Sigmoid colon (tissue), 7 donors: ENCODE measurements around the gene KERA. TPM values are rescaled to one million over a fixed set of nuclear protein-coding genes. Genes with fewer than 3 reads are reported as not detected.

Source experiments
- DNase-seq: peaks from one replicate; pipeline ENCODE4 v3.0.0-alpha.2; 2019
- H3K27ac ChIP-seq, 4 donors: fragments of 200-600 bp; sonication (generic); one replicate each; pipeline ENCODE4 v1.5.1; 2016 to 2019; ENCODE audit warnings: mild to moderate bottlenecking in 1 of 4
- H3K27me3 ChIP-seq, 3 donors: fragments of 200-600 bp; sonication (generic); one replicate each; pipeline ENCODE4 v1.5.1; 2019; ENCODE audit warnings: mild to moderate bottlenecking in 1 of 3
- H3K36me3 ChIP-seq, 4 donors: fragments of 200-600 bp; sonication (generic); one replicate each; pipeline ENCODE4 v1.5.1; 2016 to 2019
- H3K4me1 ChIP-seq, 4 donors: fragments of 200-600 bp; sonication (generic); one replicate each; pipeline ENCODE4 v1.5.1; 2017 to 2019
- H3K4me3 ChIP-seq, 4 donors: fragments of 200-600 bp; sonication (generic); one replicate each; pipeline ENCODE4 v1.5.1; 2017 to 2019; ENCODE audit warnings: mild to moderate bottlenecking in 2 of 4, moderate library complexity in 1 of 4
- H3K9me3 ChIP-seq, 4 donors: fragments of 200-600 bp in 3 of 4; sonication (generic) in 3 of 4; one replicate each; pipeline versions ENCODE4 v1.5.1 to v1.6.1; 2013 to 2019
- EP300 ChIP-seq, 4 donors: sonication (generic); formaldehyde crosslinking; IDR thresholded peaks; one replicate each; pipeline ENCODE4 v1.6.1; 2017; ENCODE audit warnings: antibody characterized with exemption in 4 of 4
- POLR2A ChIP-seq, 2 donors: fragments of 450-650 bp; IDR thresholded peaks; one replicate each; pipeline ENCODE4 v1.6.1; 2016; ENCODE audit warnings: antibody characterized with exemption in 2 of 2, mild to moderate bottlenecking in 2 of 2, moderate library complexity in 2 of 2
- POLR2AphosphoS5 ChIP-seq, 4 donors: sonication (generic); formaldehyde crosslinking; IDR thresholded peaks; one replicate each; pipeline ENCODE4 v1.6.1; 2017; ENCODE audit warnings: antibody characterized with exemption in 4 of 4
- WGBS, 2 donors: extraction: QIAGEN DNeasy Blood & Tissue Kit; methylation state at CpG; one replicate each; pipeline ENCODE4 v1.1.7; 2013; 5-methylcytosine and 5-hydroxymethylcytosine counted together
- intact Hi-C: fragments of 100-400 bp; cut with DNase I; formaldehyde crosslinking; loops from one replicate; pipeline ENCODE4 v1.15.1; 2023
- polyA plus RNA-seq, 3 donors: library from polyadenylated mRNA; stranded (reverse); fragments of 200-250 nt; gene quantifications; one replicate each; pipeline ENCODE4 v1.2.3, GENCODE V29; 2013
- total RNA-seq, 4 donors: library from RNA; depleted of rRNA; stranded (reverse); fragments of >200 nt; gene quantifications; one replicate each; pipeline ENCODE4 v1.1.0, GENCODE V29; 2016
- TF ChIP-seq, protein P1 (sequence below), 4 experiments: fragments of 450-650 bp in 3 of 4; fragments of 200-600 bp in 1 of 4; IDR thresholded peaks; one replicate each; pipeline ENCODE4 v1.5.1; 2016 to 2019; ENCODE audit warnings: antibody characterized with exemption in 4 of 4, mild to moderate bottlenecking in 3 of 4, moderate library complexity in 2 of 4
- donor health status: healthy with polysubstance abuse.
- donor health status: Bipolar disorder and iron deficiency.
- donor health status: healthy.

KERA gene
- total and polyA plus RNA-seq, 7 donors = not detected

GRCh38 chr12:91074851-91075250, 17.0 kb upstream of the KERA start:
- WGBS, 2 donors = 18 to 57% methylated on average over 1 of the region's 1 CpG

DNA sequence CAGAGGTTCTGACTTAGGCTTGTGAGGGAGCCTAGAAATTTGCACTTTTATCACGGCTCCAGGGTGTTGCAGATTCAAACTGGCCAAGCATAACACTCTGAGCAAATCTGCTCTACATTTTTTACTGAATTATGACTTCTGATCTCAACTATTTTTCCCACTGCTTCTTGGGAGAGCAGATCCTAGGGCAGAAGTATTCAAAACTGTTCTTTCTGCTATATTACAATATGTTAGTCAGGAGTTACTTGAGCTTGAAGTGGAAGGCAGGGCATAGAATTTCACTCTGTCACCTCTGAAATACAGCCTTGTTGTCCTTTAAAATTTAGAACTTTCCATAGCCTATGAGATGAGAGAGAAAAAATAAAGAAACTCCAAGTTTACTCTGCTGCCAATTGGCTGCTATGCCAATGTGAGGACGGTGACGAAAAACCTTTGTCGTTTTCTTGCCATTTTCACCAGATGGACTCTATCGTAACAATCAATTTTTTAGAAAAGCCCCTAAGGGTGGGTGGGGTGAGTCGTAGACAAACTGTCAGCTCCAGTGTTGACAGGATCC, 16.4 kb upstream of the KERA start:
- Histone ChIP-seq H3K27me3 (no peaks in the 10 kb centered on the region), H3K4me3 (no peak overlapping the region), H3K36me3 (no peaks in the 10 kb centered on the region), H3K4me1 (no peaks in the 10 kb centered on the region), H3K27ac (peak overlapping the region in 2 of 4 donors; percentile 11 to 49), H3K9me3 (no peaks in the 10 kb centered on the region)
- intact Hi-C loops = no loop called here
- DNase-seq = no peak
- WGBS, 2 donors = 68 to 74% methylated on average over 6 of the region's 6 CpGs
- TF ChIP-seq, protein P1, sequence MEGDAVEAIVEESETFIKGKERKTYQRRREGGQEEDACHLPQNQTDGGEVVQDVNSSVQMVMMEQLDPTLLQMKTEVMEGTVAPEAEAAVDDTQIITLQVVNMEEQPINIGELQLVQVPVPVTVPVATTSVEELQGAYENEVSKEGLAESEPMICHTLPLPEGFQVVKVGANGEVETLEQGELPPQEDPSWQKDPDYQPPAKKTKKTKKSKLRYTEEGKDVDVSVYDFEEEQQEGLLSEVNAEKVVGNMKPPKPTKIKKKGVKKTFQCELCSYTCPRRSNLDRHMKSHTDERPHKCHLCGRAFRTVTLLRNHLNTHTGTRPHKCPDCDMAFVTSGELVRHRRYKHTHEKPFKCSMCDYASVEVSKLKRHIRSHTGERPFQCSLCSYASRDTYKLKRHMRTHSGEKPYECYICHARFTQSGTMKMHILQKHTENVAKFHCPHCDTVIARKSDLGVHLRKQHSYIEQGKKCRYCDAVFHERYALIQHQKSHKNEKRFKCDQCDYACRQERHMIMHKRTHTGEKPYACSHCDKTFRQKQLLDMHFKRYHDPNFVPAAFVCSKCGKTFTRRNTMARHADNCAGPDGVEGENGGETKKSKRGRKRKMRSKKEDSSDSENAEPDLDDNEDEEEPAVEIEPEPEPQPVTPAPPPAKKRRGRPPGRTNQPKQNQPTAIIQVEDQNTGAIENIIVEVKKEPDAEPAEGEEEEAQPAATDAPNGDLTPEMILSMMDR (IDR thresholded peaks at IDR 0.05) = no peak
- TF ChIP-seq POLR2AphosphoS5 (IDR thresholded peaks at IDR 0.05) (no peak), POLR2A (IDR thresholded peaks at IDR 0.05) (no peak), EP300 (IDR thresholded peaks at IDR 0.05) (no peak)

More at GRCh38 chr12:91074851-91075250, 17.0 kb upstream of the KERA start:
- no peak for TF ChIP-seq POLR2AphosphoS5 (IDR thresholded peaks at IDR 0.05)
- no peak for TF ChIP-seq EP300 (IDR thresholded peaks at IDR 0.05)
- TF ChIP-seq, protein P1 (IDR thresholded peaks at IDR 0.05) = no peak
- no peak for TF ChIP-seq POLR2A (IDR thresholded peaks at IDR 0.05)
- no peaks in the 10 kb centered on the region for H3K9me3 ChIP-seq
- peak overlapping the region in 2 of 4 donors; percentile 11 to 49 for H3K27ac ChIP-seq
- no peak overlapping the region for H3K4me3 ChIP-seq
- no peaks in the 10 kb centered on the region for H3K36me3 ChIP-seq
- DNase-seq = no peak
- H3K27me3 ChIP-seq = no peaks in the 10 kb centered on the region
- intact Hi-C loops = no loop called here
- no peaks in the 10 kb centered on the region for H3K4me1 ChIP-seq

- intact Hi-C loops = no loop called here
- DNase-seq = no peak
- Histone ChIP-seq H3K27me3 (no peaks in the 10 kb centered on the region), H3K27ac (peak overlapping the region in 1 of 4 donors; percentile 39), H3K9me3 (no peaks in the 10 kb centered on the region), H3K4me3 (no peak overlapping the region), H3K4me1 (no peaks in the 10 kb centered on the region), H3K36me3 (no peaks in the 10 kb centered on the region)
- TF ChIP-seq POLR2A (IDR thresholded peaks at IDR 0.05) (no peak), POLR2AphosphoS5 (IDR thresholded peaks at IDR 0.05) (no peak), EP300 (IDR thresholded peaks at IDR 0.05) (no peak)
- TF ChIP-seq, protein P1 (IDR thresholded peaks at IDR 0.05) = no peak
Measured at GRCh38 chr12:91073426-91073825, 15.6 kb upstream of the KERA start.

GRCh38 chr12:91072931-91073330, 15.1 kb upstream of the KERA start:
- WGBS, 2 donors = 90 to 92% methylated on average over 2 of the region's 2 CpGs
- Histone ChIP-seq H3K36me3 (no peaks in the 10 kb centered on the region), H3K4me1 (no peaks in the 10 kb centered on the region), H3K9me3 (no peaks in the 10 kb centered on the region), H3K4me3 (no peak overlapping the region), H3K27ac (no peak overlapping the region), H3K27me3 (no peaks in the 10 kb centered on the region)
- no peak for TF ChIP-seq POLR2AphosphoS5 (IDR thresholded peaks at IDR 0.05)
- no peak for TF ChIP-seq POLR2A (IDR thresholded peaks at IDR 0.05)
- TF ChIP-seq EP300 (IDR thresholded peaks at IDR 0.05) = no peak
- TF ChIP-seq, protein P1 (IDR thresholded peaks at IDR 0.05) = no peak
- intact Hi-C loops = no loop called here
- no peak for DNase-seq

DNA sequence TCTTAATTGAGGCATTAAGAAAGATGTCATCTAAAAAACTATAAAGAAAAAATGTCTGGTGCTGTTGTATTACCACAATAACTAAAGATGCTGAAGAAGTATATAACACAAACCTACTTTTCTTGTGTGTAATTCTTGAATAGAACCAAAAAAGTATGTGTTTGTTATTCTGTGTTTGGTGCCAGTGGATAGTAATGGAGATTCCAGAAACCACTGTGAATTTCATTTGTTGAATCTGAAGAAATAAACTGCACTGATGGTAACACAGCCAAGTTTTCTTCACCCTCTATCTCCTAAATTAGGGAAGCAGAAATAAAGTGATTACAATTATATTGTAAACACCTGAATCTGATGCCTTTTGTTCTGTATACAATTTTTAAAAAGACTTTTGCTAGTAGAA, 13.1 kb upstream of the KERA start:
- H3K27me3 ChIP-seq = no peaks in the 10 kb centered on the region
- no peaks in the 10 kb centered on the region for H3K4me1 ChIP-seq
- no peak overlapping the region for H3K4me3 ChIP-seq
- no peak for DNase-seq
- no peaks in the 10 kb centered on the region for H3K36me3 ChIP-seq
- TF ChIP-seq POLR2AphosphoS5 (IDR thresholded peaks at IDR 0.05) = no peak
- TF ChIP-seq, protein P1 (IDR thresholded peaks at IDR 0.05) = no peak
- no peak for TF ChIP-seq EP300 (IDR thresholded peaks at IDR 0.05)
- intact Hi-C loops = no loop called here
- no peak overlapping the region for H3K27ac ChIP-seq
- no peaks in the 10 kb centered on the region for H3K9me3 ChIP-seq
